Measurements from ENCODE around the gene L1CAM. TPM values are rescaled to one million over a fixed set of nuclear protein-coding genes. Genes with fewer than 3 reads are reported as not detected.
A peak's percentile ranks its signal among the peaks of the same experiment; 100 is the strongest.

The L1CAM gene
- total and polyA plus RNA-seq, 9 of the 15 experiments (the other 6 are each of a cell fraction or from before 2014, with no cell fraction given), result 0.09 to 0.86 (median 0.26) TPM; not detected in 3

GRCh38 chrX:153931748-153932147, 45.8 kb upstream of the L1CAM start:
- no peaks in the 10 kb centered on the region for H4K20me1 ChIP-seq (replicated peaks; ENCODE audit: control insufficient read depth, insufficient read depth, low read length)
- FAIRE-seq (no peak), DNase-seq (ENCODE audit: extremely low read depth in 1 of 4, low spot score in 3 of 4) (no peak), ATAC-seq (no peak)
- H3K9ac ChIP-seq (ENCODE audit: insufficient read depth in 1 of 2, low read depth in 2 of 2, low read length in 2 of 2), result peak overlapping the region in 1 of 2 experiments; percentile 78; a peak in 1 of 4 replicates
- ChIA-PET POLR2A (interaction anchor here (0.6 kb wide), 2 partner anchors 39 to 160 kb away, joined by 3 read pairs; no protein-coding TSS in a partner anchor), CTCF (ENCODE audit: low intra/inter-chr PET ratio) (no interaction called here)
- intact Hi-C loops (cut with micrococcal nuclease) (no loop called here), in situ Hi-C loops (cut with MboI) (no loop called here)
- no peak for TF ChIP-seq SPI1 (IDR thresholded peaks at IDR 0.05; ENCODE audit: borderline replicate concordance, low read depth, low read length)
- TF ChIP-seq RBFOX2 (IDR thresholded peaks at IDR 0.05; ENCODE audit: low read depth, low read length), result peak; percentile 31; the same call in 1 of the 2 replicates
- 95% methylated on average over 5 of the region's 13 CpGs for WGBS (ENCODE audit: insufficient coverage, low coverage, missing lambda C conversion rate)
- H3K27me3 ChIP-seq (ENCODE audit: control insufficient read depth in 2 of 2, insufficient read depth in 2 of 2, low read length in 2 of 2), result no peaks in the 10 kb centered on the region
- H3K27ac ChIP-seq (ENCODE audit: extremely low read depth, low read depth, low read length), result no peak overlapping the region
- no peak overlapping the region for H3K4me3 ChIP-seq
- H3K9me3 ChIP-seq (replicated peaks; ENCODE audit: control insufficient read depth, insufficient read depth, low read depth, low read length), result no peaks in the 10 kb centered on the region
- peaks cover 27 to 59% of the 10 kb centered on the region in 2 experiments; a peak in 4 of 5 replicates for H3K4me1 ChIP-seq (replicated peaks in 1 of 2; ENCODE audit: control insufficient read depth in 2 of 2, insufficient read depth in 2 of 2, low read length in 2 of 2)
- no peak overlapping the region for H2AFZ ChIP-seq (ENCODE audit: low read depth, low read length)
- H3K9me1 ChIP-seq (ENCODE audit: control insufficient read depth, insufficient read depth, low read length), result no peaks in the 10 kb centered on the region
- H3K36me3 ChIP-seq (ENCODE audit: control insufficient read depth, insufficient read depth, low read length), result peaks cover 48% of the 10 kb centered on the region
- no peak overlapping the region for H3K4me2 ChIP-seq (ENCODE audit: insufficient read depth, low read length)
- peaks cover 44% of the 10 kb centered on the region for H3K79me2 ChIP-seq (ENCODE audit: control insufficient read depth, insufficient read depth, low read length)
- no TSS peak for BruUV-seq (replicated peaks)

GRCh38 chrX:153931151-153931550, 45.2 kb upstream of the L1CAM start:
- Histone ChIP-seq H3K36me3 (ENCODE audit: control insufficient read depth, insufficient read depth, low read length) (peaks cover 48% of the 10 kb centered on the region), H3K4me2 (ENCODE audit: insufficient read depth, low read length) (no peak overlapping the region), H3K4me3 (no peak overlapping the region), H4K20me1 (replicated peaks; ENCODE audit: control insufficient read depth, insufficient read depth, low read length) (no peaks in the 10 kb centered on the region), H3K27me3 (ENCODE audit: control insufficient read depth in 2 of 2, insufficient read depth in 2 of 2, low read length in 2 of 2) (no peaks in the 10 kb centered on the region), H3K4me1 (replicated peaks in 1 of 2; ENCODE audit: control insufficient read depth in 2 of 2, insufficient read depth in 2 of 2, low read length in 2 of 2) (peaks cover 27 to 65% of the 10 kb centered on the region in 2 experiments; a peak in 4 of 5 replicates), H3K9me1 (ENCODE audit: control insufficient read depth, insufficient read depth, low read length) (no peaks in the 10 kb centered on the region), H2AFZ (ENCODE audit: low read depth, low read length) (no peak overlapping the region), H3K9ac (ENCODE audit: insufficient read depth in 1 of 2, low read depth in 2 of 2, low read length in 2 of 2) (peak overlapping the region in 1 of 2 experiments; percentile 78; a peak in 2 of 4 replicates), H3K79me2 (ENCODE audit: control insufficient read depth, insufficient read depth, low read length) (peaks cover 50% of the 10 kb centered on the region), H3K9me3 (replicated peaks; ENCODE audit: control insufficient read depth, insufficient read depth, low read depth, low read length) (no peaks in the 10 kb centered on the region), H3K27ac (ENCODE audit: extremely low read depth, low read depth, low read length) (no peak overlapping the region)
- BruUV-seq (replicated peaks), result no TSS peak
- CTCF ChIA-PET (ENCODE audit: low intra/inter-chr PET ratio), result no interaction called here
- FAIRE-seq (no peak), DNase-seq (ENCODE audit: extremely low read depth in 1 of 4, low spot score in 3 of 4) (no peak), ATAC-seq (no peak)
- intact Hi-C loops (cut with micrococcal nuclease), result no loop called here
- POLR2A ChIA-PET, result interaction anchor here (0.5 to 0.6 kb wide), 2 partner anchors 16 to 38 kb away, joined by 3 read pairs; no protein-coding TSS in a partner anchor
- 91% methylated on average over 6 of the region's 8 CpGs for WGBS (ENCODE audit: insufficient coverage, low coverage, missing lambda C conversion rate)
- in situ Hi-C loops (cut with MboI), result no loop called here
- peak; percentile 68 for TF ChIP-seq ZNF316 (IDR thresholded peaks at IDR 0.05)
- no peak for TF ChIP-seq CHD7 (IDR thresholded peaks at IDR 0.05; ENCODE audit: low read depth, low read length)
- TF ChIP-seq HNRNPL (IDR thresholded peaks at IDR 0.05; ENCODE audit: low read depth, low read length), result no peak

Data from K562 (cell line).